Right atrium auricular region (tissue), 2 donors: Measurements from ENCODE around the gene SKIC2. TPM values are rescaled to one million over a fixed set of nuclear protein-coding genes. Genes with fewer than 3 reads are reported as not detected.

Experiments
- DNase-seq: peaks from one replicate; pipeline ENCODE4 v3.0.0-alpha.2; 2019; ENCODE audit warnings: low spot score
- H3K27ac ChIP-seq, 2 donors: fragments of 200-600 bp; sonication (generic); 1 replicate in 1 of 2; 2 replicates in 1 of 2; pipeline ENCODE4 v1.5.1; 2016 to 2019
- H3K27me3 ChIP-seq, 2 donors: fragments of 200-600 bp; sonication (generic); one replicate each; pipeline versions ENCODE4 v1.5.1 to v1.6.0; 2017 to 2019
- H3K36me3 ChIP-seq: fragments of 200-600 bp; sonication (generic); one replicate; pipeline ENCODE4 v1.5.1; 2016
- H3K4me1 ChIP-seq, 2 donors: fragments of 200-600 bp; sonication (generic); one replicate each; pipeline versions ENCODE4 v1.5.1 to v1.6.0; 2017 to 2019
- H3K4me3 ChIP-seq, 2 donors: fragments of 200-600 bp; sonication (generic); 1 replicate in 1 of 2; 2 replicates in 1 of 2; pipeline ENCODE4 v1.5.1; 2017 to 2019; ENCODE audit warnings: mild to moderate bottlenecking in 1 of 2, moderate library complexity in 1 of 2
- H3K9me3 ChIP-seq, 2 donors: fragments of 200-600 bp; sonication (generic); one replicate each; pipeline ENCODE4 v1.5.1; 2019
- total RNA-seq, 2 donors: library from RNA; depleted of rRNA; stranded (reverse); fragments of >200 nt; gene quantifications; one replicate each; pipeline ENCODE4 v1.1.0, GENCODE V29; 2016
- TF ChIP-seq, protein P1 (sequence below), 2 donors: fragments of 200-600 bp; sonication (generic); IDR thresholded peaks; one replicate each; pipeline ENCODE4 v1.5.1; 2019; ENCODE audit warnings: antibody characterized with exemption in 2 of 2

The SKIC2 gene
- total RNA-seq, 2 donors from 2014 or later = 18.7 to 31.6 TPM

DNA sequence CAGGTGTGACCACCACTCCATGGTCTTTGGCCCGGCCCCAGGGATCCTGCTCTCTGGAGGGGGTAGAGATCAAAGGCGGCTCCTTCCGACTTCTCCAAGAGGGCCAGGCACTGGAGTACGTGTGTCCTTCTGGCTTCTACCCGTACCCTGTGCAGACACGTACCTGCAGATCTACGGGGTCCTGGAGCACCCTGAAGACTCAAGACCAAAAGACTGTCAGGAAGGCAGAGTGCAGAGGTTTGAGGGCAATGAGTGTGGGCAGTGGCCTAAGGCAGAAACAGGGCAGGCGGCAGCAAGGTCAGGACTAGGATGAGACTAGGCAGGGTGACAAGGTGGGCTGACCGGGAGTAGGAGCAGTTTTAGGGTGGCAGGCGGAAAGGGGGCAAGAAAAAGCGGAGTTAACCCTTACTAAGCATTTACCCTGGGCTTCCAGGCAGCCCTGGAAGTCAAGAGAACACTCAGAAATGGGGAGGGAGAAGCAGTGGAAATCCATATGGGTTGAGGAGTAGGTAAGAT is 12.5 kb upstream of the SKIC2 start:
- TF ChIP-seq, protein P1, sequence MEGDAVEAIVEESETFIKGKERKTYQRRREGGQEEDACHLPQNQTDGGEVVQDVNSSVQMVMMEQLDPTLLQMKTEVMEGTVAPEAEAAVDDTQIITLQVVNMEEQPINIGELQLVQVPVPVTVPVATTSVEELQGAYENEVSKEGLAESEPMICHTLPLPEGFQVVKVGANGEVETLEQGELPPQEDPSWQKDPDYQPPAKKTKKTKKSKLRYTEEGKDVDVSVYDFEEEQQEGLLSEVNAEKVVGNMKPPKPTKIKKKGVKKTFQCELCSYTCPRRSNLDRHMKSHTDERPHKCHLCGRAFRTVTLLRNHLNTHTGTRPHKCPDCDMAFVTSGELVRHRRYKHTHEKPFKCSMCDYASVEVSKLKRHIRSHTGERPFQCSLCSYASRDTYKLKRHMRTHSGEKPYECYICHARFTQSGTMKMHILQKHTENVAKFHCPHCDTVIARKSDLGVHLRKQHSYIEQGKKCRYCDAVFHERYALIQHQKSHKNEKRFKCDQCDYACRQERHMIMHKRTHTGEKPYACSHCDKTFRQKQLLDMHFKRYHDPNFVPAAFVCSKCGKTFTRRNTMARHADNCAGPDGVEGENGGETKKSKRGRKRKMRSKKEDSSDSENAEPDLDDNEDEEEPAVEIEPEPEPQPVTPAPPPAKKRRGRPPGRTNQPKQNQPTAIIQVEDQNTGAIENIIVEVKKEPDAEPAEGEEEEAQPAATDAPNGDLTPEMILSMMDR (IDR thresholded peaks at IDR 0.05) = no peak
- peaks cover 3% of the 10 kb centered on the region for H3K36me3 ChIP-seq
- no peaks in the 10 kb centered on the region for H3K27me3 ChIP-seq
- no peaks in the 10 kb centered on the region for H3K9me3 ChIP-seq
- no peak for DNase-seq
- H3K4me3 ChIP-seq = peak overlapping the region in 1 of 2 donors; percentile 32
- H3K27ac ChIP-seq = peak overlapping the region; percentile 73 to 75
- H3K4me1 ChIP-seq = peaks cover 0 to 20% of the 10 kb centered on the region in 2 donors

DNA sequence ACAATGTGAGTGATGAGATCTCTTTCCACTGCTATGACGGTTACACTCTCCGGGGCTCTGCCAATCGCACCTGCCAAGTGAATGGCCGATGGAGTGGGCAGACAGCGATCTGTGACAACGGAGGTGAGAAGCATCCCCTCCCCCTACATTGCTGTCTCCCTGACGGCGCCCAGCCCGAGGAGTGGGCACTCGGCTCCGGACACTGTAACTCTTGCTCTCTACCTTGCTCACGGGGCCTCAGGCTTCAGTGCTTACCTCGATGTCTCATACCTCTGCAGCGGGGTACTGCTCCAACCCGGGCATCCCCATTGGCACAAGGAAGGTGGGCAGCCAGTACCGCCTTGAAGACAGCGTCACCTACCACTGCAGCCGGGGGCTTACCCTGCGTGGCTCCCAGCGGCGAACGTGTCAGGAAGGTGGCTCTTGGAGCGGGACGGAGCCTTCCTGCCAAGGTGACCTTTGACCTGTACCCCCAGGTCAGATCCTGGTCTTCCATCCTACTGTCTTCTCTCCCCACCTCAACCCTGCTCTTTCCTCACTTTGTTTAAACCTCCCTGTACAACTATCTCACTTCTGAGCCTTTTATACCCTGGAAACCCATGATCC is 11.8 kb upstream of the SKIC2 start:
- no peaks in the 10 kb centered on the region for H3K27me3 ChIP-seq
- H3K4me1 ChIP-seq = peaks cover 0 to 20% of the 10 kb centered on the region in 2 donors
- H3K9me3 ChIP-seq = no peaks in the 10 kb centered on the region
- H3K4me3 ChIP-seq = no peak overlapping the region
- peaks cover 10% of the 10 kb centered on the region for H3K36me3 ChIP-seq
- no peak for DNase-seq
- H3K27ac ChIP-seq = peak overlapping the region in 1 of 2 donors; percentile 75
- TF ChIP-seq, protein P1 (IDR thresholded peaks at IDR 0.05) = no peak

DNA sequence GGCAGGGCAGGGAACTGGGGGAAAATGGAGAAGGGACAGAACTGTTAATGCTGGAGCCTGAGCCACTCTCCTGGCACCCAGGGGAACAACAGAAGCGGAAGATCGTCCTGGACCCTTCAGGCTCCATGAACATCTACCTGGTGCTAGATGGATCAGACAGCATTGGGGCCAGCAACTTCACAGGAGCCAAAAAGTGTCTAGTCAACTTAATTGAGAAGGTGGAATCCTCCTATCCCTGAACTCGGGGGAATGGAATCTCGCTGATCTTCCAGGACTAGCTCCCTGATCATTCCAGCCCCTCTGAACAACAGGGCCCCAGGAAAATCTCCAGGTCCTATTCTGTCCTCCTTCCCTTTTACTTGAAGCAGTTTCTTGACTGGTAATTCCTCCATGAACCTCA is 11.1 kb upstream of the SKIC2 start:
- no peak for DNase-seq
- H3K4me3 ChIP-seq = no peak overlapping the region
- TF ChIP-seq, protein P1 (IDR thresholded peaks at IDR 0.05) = no peak
- H3K36me3 ChIP-seq = peaks cover 10% of the 10 kb centered on the region
- H3K27ac ChIP-seq = no peak overlapping the region
- H3K4me1 ChIP-seq = peaks cover 0 to 20% of the 10 kb centered on the region in 2 donors
- no peaks in the 10 kb centered on the region for H3K9me3 ChIP-seq
- no peaks in the 10 kb centered on the region for H3K27me3 ChIP-seq

GRCh38 chr6:31948306-31948705 is 10.7 kb upstream of the SKIC2 start:
- no peaks in the 10 kb centered on the region for H3K9me3 ChIP-seq
- TF ChIP-seq, protein P1 (IDR thresholded peaks at IDR 0.05) = no peak
- no peak overlapping the region for H3K27ac ChIP-seq
- no peaks in the 10 kb centered on the region for H3K27me3 ChIP-seq
- H3K4me1 ChIP-seq = peaks cover 0 to 20% of the 10 kb centered on the region in 2 donors
- no peak overlapping the region for H3K4me3 ChIP-seq
- no peak for DNase-seq
- H3K36me3 ChIP-seq = peaks cover 13% of the 10 kb centered on the region

- DNase-seq = no peak
- no peak overlapping the region for H3K27ac ChIP-seq
- H3K4me3 ChIP-seq = no peak overlapping the region
- no peaks in the 10 kb centered on the region for H3K9me3 ChIP-seq
- TF ChIP-seq, protein P1 (IDR thresholded peaks at IDR 0.05) = no peak
- H3K4me1 ChIP-seq = peaks cover 0 to 20% of the 10 kb centered on the region in 2 donors
- peaks cover 18% of the 10 kb centered on the region for H3K36me3 ChIP-seq
- no peaks in the 10 kb centered on the region for H3K27me3 ChIP-seq
Measured at GRCh38 chr6:31948753-31949413, 10.1 kb upstream of the SKIC2 start.
